T-helper 9 cell (primary cell): ENCODE results near the gene ARG2.
A peak's percentile ranks its signal among the peaks of the same experiment; 100 is the strongest.

Experiments used
- DNase-seq: peaks from one replicate; pipeline ENCODE4 v3.0.0-alpha.2; 2020

Gene ARG2

GRCh38 chr14:67695394-67695949 is 75.8 kb downstream of the ARG2 start, which contains the start of gene RDH11:
RDH11 (minus strand) TSS chr14:67695764; CDS start chr14:67695703, 61 bp downstream.
- DNase-seq = peak; percentile 67

DNA sequence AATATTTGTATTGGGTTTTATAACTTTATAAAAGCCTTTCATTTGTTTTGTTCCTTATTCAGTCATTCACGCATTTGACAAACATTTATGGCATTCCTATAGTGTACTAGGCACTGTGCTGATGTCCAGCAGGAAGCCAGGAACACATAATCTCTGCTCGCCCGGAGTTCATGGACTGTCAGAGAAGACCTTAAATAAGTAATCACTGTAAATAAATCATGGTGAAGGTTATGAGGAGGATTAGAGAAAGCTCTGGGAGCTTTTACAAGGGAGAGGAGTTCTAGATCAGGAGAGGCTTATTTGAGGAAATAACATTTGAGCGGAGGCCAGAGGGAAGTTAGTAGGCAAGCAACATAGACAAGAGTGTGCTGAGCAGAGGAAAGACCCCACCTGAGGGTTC is 77.3 kb downstream of the ARG2 start:
- DNase-seq = no peak

- DNase-seq = no peak
Measured at GRCh38 chr14:67698179-67698578, 78.5 kb downstream of the ARG2 start.
